ENCODE results near the gene PEMT. TPM values are rescaled to one million over a fixed set of nuclear protein-coding genes. Genes with fewer than 3 reads are reported as not detected.

Gene PEMT
- total and polyA plus RNA-seq, 2 of the 4 experiments (the other 2 are of a cell fraction): 23.3 to 49.5 TPM

DNA sequence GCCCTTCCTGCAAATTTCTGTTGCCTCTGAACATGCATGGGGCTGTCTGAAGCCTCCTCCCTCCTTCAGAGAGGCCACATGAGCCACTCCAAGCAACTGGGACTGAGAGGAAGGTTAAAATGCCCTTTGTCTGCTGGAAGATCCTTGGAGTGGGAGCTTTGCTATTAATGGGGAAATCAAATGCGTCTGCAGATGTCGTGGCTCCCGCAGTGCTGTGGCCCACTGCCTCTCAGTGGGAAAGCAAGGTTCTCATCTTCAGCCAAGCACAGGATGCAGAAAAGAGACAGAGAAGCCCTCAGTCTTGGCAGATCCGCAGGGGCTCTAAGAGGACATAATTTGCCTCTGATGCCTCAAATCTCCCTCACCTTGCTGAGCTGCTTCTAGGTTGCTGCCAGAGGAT is 34.8 kb downstream of the PEMT start:
- Histone ChIP-seq H3K27me3 (ENCODE audit: control insufficient read depth, insufficient read depth, low read length) (no peaks in the 10 kb centered on the region), H3K56ac (ENCODE audit: extremely low read depth, insufficient read depth, low read length) (no peak overlapping the region), H3K9ac (ENCODE audit: low read depth, low read length) (no peak overlapping the region), H2AFZ (replicated peaks; ENCODE audit: low read length, poor library complexity) (no peak overlapping the region), H2BK5ac (ENCODE audit: low read depth, low read length, poor library complexity, severe bottlenecking) (no peak overlapping the region), H3K4me3 (ENCODE audit: insufficient read depth, low read depth, low read length) (no peak overlapping the region), H3K14ac (replicated peaks; ENCODE audit: low read depth, low read length) (no peak overlapping the region), H2BK15ac (ENCODE audit: low read depth, low read length) (no peak overlapping the region), H2BK20ac (ENCODE audit: low read depth, low read length) (no peak overlapping the region), H2BK120ac (ENCODE audit: low read depth, low read length) (no peak overlapping the region), H4K5ac (ENCODE audit: low read depth, low read length) (no peak overlapping the region), H2AK5ac (ENCODE audit: low read depth, low read length) (no peak overlapping the region), H4K91ac (ENCODE audit: insufficient read depth, low read depth, low read length) (no peak overlapping the region), H4K20me1 (ENCODE audit: insufficient read depth, low read length) (peaks cover 4% of the 10 kb centered on the region; the same call in 1 of the 2 replicates), H3K27ac (ENCODE audit: insufficient read depth, low read length) (no peak overlapping the region), H4K8ac (ENCODE audit: low read depth in 2 of 2, low read length in 2 of 2) (no peak overlapping the region), H3K36me3 (ENCODE audit: control insufficient read depth, insufficient read depth, low read length) (no peaks in the 10 kb centered on the region), H3K4me1 (ENCODE audit: control insufficient read depth, insufficient read depth, low read length) (no peaks in the 10 kb centered on the region), H3K23ac (ENCODE audit: low read depth, low read length) (no peak overlapping the region), H2AK9ac (replicated peaks; ENCODE audit: low read depth, low read length, poor library complexity) (no peak overlapping the region), H3K18ac (ENCODE audit: low read depth, low read length) (no peak overlapping the region), H3K9me1 (ENCODE audit: insufficient read depth, low read length) (no peaks in the 10 kb centered on the region), H3K79me1 (ENCODE audit: low read depth in 1 of 2, low read length in 2 of 2) (no peaks in the 10 kb centered on the region; a peak in 1 of 4 replicates), H3K4me2 (ENCODE audit: low read depth, low read length) (no peak overlapping the region), H3K4ac (ENCODE audit: low read depth, low read length) (no peak overlapping the region), H3K9me3 (ENCODE audit: control insufficient read depth, insufficient read depth, low read length) (no peaks in the 10 kb centered on the region)
- ChIA-PET POLR2A (ENCODE audit: unreplicated experiment) (no interaction called here), CTCF (no interaction called here)
- in situ Hi-C loops (cut with MboI; ENCODE audit: low sequenced_read_pairs): no loop called here
- BruUV-seq (replicated peaks): no TSS peak
- ATAC-seq (ENCODE audit: low read depth) (no peak), DNase-seq (no peak)
- no CpG with 5 or more reads among the region's 4 CpGs for WGBS, 2 experiments (ENCODE audit: extremely low coverage in 2 of 2, insufficient read length in 1 of 2)
- no peak for TF ChIP-seq USF2 (IDR thresholded peaks at IDR 0.05; ENCODE audit: low read depth, low read length)
- intact Hi-C loops (cut with micrococcal nuclease): no loop called here
- dilution Hi-C loops (cut with HindIII; ENCODE audit: low sequenced_read_pairs, unreplicated experiment): no loop called here

All from IMR-90 (cell line).